Activated naive CD8-positive, alpha-beta T cell (primary cell): Measurements from ENCODE around the gene AFDN.
"Not testable (repeated sequence)": the region's sequence is repeated elsewhere in the genome, so short reads cannot be mapped to it uniquely, and the experiment has no call there.

Experiments used
- H3K27ac Mint-ChIP-seq: one replicate; pipeline ENCODE4 v1.8.0; 2021; ENCODE audit warnings: mixed read lengths
- H3K27me3 Mint-ChIP-seq: one replicate; pipeline ENCODE4 v1.8.0; 2021; ENCODE audit warnings: mixed read lengths
- H3K36me3 Mint-ChIP-seq: one replicate; pipeline ENCODE4 v1.8.0; 2021; ENCODE audit warnings: mixed read lengths
- H3K4me1 Mint-ChIP-seq: one replicate; pipeline ENCODE4 v1.8.0; 2021; ENCODE audit warnings: low read depth, mixed read lengths
- H3K4me3 Mint-ChIP-seq: one replicate; pipeline ENCODE4 v1.8.0; 2021; ENCODE audit warnings: mild to moderate bottlenecking, mixed read lengths
- H3K9me3 Mint-ChIP-seq: one replicate; pipeline ENCODE4 v1.8.0; 2021; ENCODE audit warnings: low read depth, mixed read lengths

The AFDN gene

GRCh38 chr6:167965592-167966539, 139.2 kb downstream of the AFDN start:
- Mint-ChIP-seq H3K4me1 (no peaks in the 10 kb centered on the region), H3K36me3 (peaks cover 6% of the 10 kb centered on the region), H3K9me3 (no peaks in the 10 kb centered on the region), H3K4me3 (no peak overlapping the region), H3K27ac (no peak overlapping the region), H3K27me3 (no peaks in the 10 kb centered on the region)

DNA sequence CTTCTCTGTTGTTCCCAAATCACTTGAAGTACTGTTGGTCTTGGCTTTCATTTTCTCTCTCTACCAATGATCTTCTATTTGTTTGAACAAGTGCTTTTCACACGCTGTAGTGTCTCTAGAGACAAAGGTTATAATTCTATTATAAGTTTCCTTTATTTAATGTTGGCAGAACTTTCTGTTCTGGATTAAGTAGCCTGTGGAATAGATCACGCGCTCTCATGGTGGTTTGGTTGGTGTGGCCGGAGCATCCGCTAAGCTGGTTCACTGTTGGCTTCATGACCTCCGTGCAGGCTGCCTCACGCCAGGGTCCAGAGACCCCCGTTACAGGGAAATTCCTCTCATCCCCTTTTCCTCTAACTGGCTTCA, 139.8 kb downstream of the AFDN start:
- Mint-ChIP-seq H3K4me3 (no peak overlapping the region), H3K27me3 (no peaks in the 10 kb centered on the region), H3K4me1 (no peaks in the 10 kb centered on the region), H3K9me3 (no peaks in the 10 kb centered on the region), H3K27ac (no peak overlapping the region), H3K36me3 (peaks cover 4% of the 10 kb centered on the region)

- no peaks in the 10 kb centered on the region for H3K4me1 Mint-ChIP-seq
- no peak overlapping the region for H3K27ac Mint-ChIP-seq
- H3K9me3 Mint-ChIP-seq = no peaks in the 10 kb centered on the region
- H3K4me3 Mint-ChIP-seq = no peak overlapping the region
- no peaks in the 10 kb centered on the region for H3K27me3 Mint-ChIP-seq
- peaks cover 3% of the 10 kb centered on the region for H3K36me3 Mint-ChIP-seq
Measured at GRCh38 chr6:167968091-167968490, 141.4 kb downstream of the AFDN start.

- Mint-ChIP-seq H3K36me3 (peaks cover 3% of the 10 kb centered on the region), H3K4me3 (no peak overlapping the region), H3K4me1 (no peaks in the 10 kb centered on the region), H3K27me3 (peaks cover 2% of the 10 kb centered on the region), H3K27ac (no peak overlapping the region), H3K9me3 (no peaks in the 10 kb centered on the region)
Measured at GRCh38 chr6:167970230-167970629, 143.5 kb downstream of the AFDN start.

- Mint-ChIP-seq H3K4me3 (no peak overlapping the region), H3K36me3 (no peaks in the 10 kb centered on the region), H3K27ac (no peak overlapping the region), H3K27me3 (peaks cover 2% of the 10 kb centered on the region), H3K9me3 (no peaks in the 10 kb centered on the region), H3K4me1 (no peaks in the 10 kb centered on the region)
Measured at GRCh38 chr6:167972193-167972592, 145.5 kb downstream of the AFDN start.

DNA sequence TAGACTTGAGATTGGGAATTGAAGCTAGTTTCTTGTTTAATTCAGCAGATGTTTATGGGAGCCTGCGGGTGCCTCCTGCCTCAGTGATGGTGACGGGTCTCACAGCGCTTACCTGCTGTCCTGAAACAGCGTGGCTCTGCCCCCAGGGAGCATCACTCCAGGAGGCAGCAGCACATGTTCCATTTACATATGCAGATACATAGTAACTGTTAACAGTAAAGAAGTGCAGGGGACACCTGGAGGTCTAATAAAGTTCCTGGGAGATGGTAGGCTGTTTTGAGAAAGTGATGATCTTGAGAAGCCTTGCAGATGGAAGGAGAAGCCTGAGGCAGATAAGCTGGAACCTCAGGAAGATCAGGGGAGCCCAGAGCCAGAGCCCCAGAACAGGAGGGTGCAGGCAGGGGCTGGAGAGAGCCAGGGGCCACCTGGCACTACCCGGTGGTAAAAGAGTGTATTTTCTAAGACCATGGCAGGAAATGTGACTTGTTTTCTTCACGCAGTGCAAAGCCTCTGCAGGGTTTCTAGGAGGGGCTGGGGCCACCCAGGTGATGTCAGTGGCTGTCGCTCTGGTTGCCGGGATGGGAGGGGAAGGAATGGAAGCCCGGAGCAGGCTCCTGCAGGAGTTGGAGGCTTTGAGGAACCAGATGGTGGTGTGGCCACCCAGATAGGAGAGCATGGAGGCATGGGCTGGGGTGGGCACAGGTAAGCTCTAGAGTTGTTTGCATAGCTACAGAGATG, 146.6 kb downstream of the AFDN start:
- H3K4me3 Mint-ChIP-seq = no peak overlapping the region
- H3K36me3 Mint-ChIP-seq = no peaks in the 10 kb centered on the region
- H3K27ac Mint-ChIP-seq = no peak overlapping the region
- peaks cover 2% of the 10 kb centered on the region for H3K27me3 Mint-ChIP-seq
- H3K9me3 Mint-ChIP-seq = no peaks in the 10 kb centered on the region
- no peaks in the 10 kb centered on the region for H3K4me1 Mint-ChIP-seq

DNA sequence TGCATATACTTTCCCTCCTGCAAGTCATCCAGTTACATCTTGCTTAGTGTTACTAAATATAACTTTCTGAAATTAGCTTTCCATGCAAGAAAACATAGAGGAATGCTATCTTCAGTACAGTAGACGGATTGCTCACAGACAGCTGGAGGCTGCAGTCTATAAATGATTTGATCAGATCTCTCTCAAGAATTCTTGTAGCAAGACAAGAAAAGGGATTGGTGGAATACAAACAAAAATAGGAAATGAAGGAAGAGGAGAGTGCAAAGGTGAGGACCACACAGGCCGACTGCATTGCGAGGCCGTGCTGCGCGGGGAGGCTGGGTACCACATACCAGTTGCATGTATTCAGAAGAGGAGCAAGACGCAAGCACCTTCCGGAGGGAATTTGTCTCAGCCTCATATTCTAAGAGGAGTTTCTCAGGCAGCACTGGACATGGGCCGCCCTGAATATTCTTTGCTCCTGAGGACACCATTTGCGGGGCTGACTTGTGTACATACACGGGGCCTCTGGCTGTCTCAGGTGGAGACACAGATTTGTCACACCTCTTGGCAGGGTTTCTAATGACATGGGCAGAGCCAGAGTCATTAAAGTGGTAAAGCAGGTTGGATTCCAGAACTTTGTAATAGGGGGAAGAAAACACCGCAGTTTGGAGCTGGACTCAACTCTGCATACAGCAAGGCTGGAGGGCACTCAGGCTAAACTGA, 148.1 kb downstream of the AFDN start:
- Mint-ChIP-seq H3K36me3 (no peaks in the 10 kb centered on the region), H3K4me1 (no peaks in the 10 kb centered on the region), H3K27me3 (peaks cover 2% of the 10 kb centered on the region), H3K27ac (no peak overlapping the region), H3K4me3 (no peak overlapping the region), H3K9me3 (no peaks in the 10 kb centered on the region)

- Mint-ChIP-seq H3K4me3 (no peak overlapping the region), H3K36me3 (no peaks in the 10 kb centered on the region), H3K9me3 (no peaks in the 10 kb centered on the region), H3K4me1 (no peaks in the 10 kb centered on the region), H3K27ac (no peak overlapping the region), H3K27me3 (peaks cover 5% of the 10 kb centered on the region)
Measured at GRCh38 chr6:167975458-167975857, 148.7 kb downstream of the AFDN start.

GRCh38 chr6:167976116-167976657, 149.5 kb downstream of the AFDN start:
- H3K9me3 Mint-ChIP-seq, H3K27ac Mint-ChIP-seq, H3K4me3 Mint-ChIP-seq, H3K4me1 Mint-ChIP-seq, H3K27me3 Mint-ChIP-seq, H3K36me3 Mint-ChIP-seq: not testable (repeated sequence)

DNA sequence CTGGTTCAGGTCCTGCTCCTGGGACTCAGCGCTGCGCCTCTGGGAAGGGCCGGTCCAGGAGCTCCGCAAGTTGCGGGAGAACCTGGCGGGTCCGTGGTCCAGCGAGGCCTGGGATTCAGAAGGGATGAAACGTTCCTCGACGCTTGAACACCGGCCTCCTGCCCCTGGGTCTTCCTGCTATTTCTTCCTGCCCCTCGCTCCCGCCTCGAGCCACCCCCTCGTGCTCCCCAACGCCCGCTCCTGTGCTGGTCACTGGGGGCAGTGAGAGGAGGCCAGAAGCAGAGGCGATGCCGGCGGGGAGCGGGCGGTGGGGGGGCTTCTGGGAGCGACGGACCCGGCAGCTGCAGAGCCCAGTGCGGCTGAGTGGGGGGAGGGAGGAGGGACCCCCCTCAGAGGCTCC, 150.0 kb downstream of the AFDN start:
- Mint-ChIP-seq H3K36me3 (no peaks in the 10 kb centered on the region), H3K9me3 (no peaks in the 10 kb centered on the region), H3K27ac (no peak overlapping the region), H3K4me1 (no peaks in the 10 kb centered on the region), H3K27me3 (peaks cover 5% of the 10 kb centered on the region), H3K4me3 (no peak overlapping the region)

GRCh38 chr6:167977717-167978467, 151.2 kb downstream of the AFDN start:
- no peaks in the 10 kb centered on the region for H3K4me1 Mint-ChIP-seq

GRCh38 chr6:167978607-167979006, 151.9 kb downstream of the AFDN start:
- Mint-ChIP-seq H3K4me1 (no peaks in the 10 kb centered on the region), H3K36me3 (no peaks in the 10 kb centered on the region), H3K4me3 (no peak overlapping the region), H3K27ac (no peak overlapping the region), H3K9me3 (no peaks in the 10 kb centered on the region), H3K27me3 (peaks cover 5% of the 10 kb centered on the region)

More at GRCh38 chr6:167977717-167978467, 151.2 kb downstream of the AFDN start:
- H3K27ac Mint-ChIP-seq = no peak overlapping the region
- no peaks in the 10 kb centered on the region for H3K9me3 Mint-ChIP-seq
- H3K27me3 Mint-ChIP-seq = peaks cover 5% of the 10 kb centered on the region
- H3K4me3 Mint-ChIP-seq = no peak overlapping the region
- H3K36me3 Mint-ChIP-seq = no peaks in the 10 kb centered on the region

- H3K9me3 Mint-ChIP-seq = no peaks in the 10 kb centered on the region
- H3K27ac Mint-ChIP-seq = no peak overlapping the region
Measured at GRCh38 chr6:167979436-167980139, 152.9 kb downstream of the AFDN start.

More at GRCh38 chr6:167979436-167980139, 152.9 kb downstream of the AFDN start:
- Mint-ChIP-seq H3K27me3 (peaks cover 4% of the 10 kb centered on the region), H3K36me3 (no peaks in the 10 kb centered on the region), H3K4me1 (no peaks in the 10 kb centered on the region), H3K4me3 (no peak overlapping the region)
